Activated naive CD4-positive, alpha-beta T cell treated with anti-CD3 and anti-CD28 coated beads for 36 hours (primary cell): ENCODE results near the gene STAG2. TPM values are rescaled to one million over a fixed set of nuclear protein-coding genes. Genes with fewer than 3 reads are reported as not detected.

ENCODE experiments used
- CTCF ChIA-PET: fragments of 350-600 bp; sonication (Branson Sonifier 250); formaldehyde crosslinking; loops from one replicate; lab custom pipeline; 2021; ENCODE audit warnings: antibody characterized with exemption; lab: Charles Lee
- DNase-seq: peaks from one replicate; pipeline ENCODE4 v3.0.0-alpha.2; 2020
- H3K27ac Mint-ChIP-seq: one replicate; pipeline ENCODE4 v1.8.0; 2021; ENCODE audit warnings: mild to moderate bottlenecking, mixed read lengths
- H3K27me3 Mint-ChIP-seq: one replicate; pipeline ENCODE4 v1.8.0; 2021; ENCODE audit warnings: low read depth, mixed read lengths
- H3K36me3 Mint-ChIP-seq: one replicate; pipeline ENCODE4 v1.8.0; 2021; ENCODE audit warnings: low read depth, mixed read lengths
- H3K4me1 Mint-ChIP-seq: one replicate; pipeline ENCODE4 v1.8.0; 2021; ENCODE audit warnings: low read depth, mixed read lengths
- H3K4me3 Mint-ChIP-seq: one replicate; pipeline ENCODE4 v1.8.0; 2021; ENCODE audit warnings: mild to moderate bottlenecking, moderate library complexity, mixed read lengths
- H3K9me3 Mint-ChIP-seq: one replicate; pipeline ENCODE4 v1.8.0; 2021; ENCODE audit warnings: mixed read lengths
- intact Hi-C: fragments of 100-400 bp; cut with micrococcal nuclease; formaldehyde crosslinking; loops from one replicate; pipeline ENCODE4 v1.15.1; 2023
- total RNA-seq, 2 experiments: library from RNA; stranded (reverse); gene quantifications; one replicate each; pipeline ENCODE4 v1.2.3, GENCODE V29; 2021

The STAG2 gene
- total RNA-seq, 2 experiments from 2014 or later = 84.5 to 86.0 TPM

- H3K9me3 Mint-ChIP-seq = no peaks in the 10 kb centered on the region
- H3K27ac Mint-ChIP-seq = peak overlapping the region; percentile 99
- H3K36me3 Mint-ChIP-seq = peaks cover 10% of the 10 kb centered on the region
- peak; percentile 18 for DNase-seq
- H3K4me3 Mint-ChIP-seq = peak overlapping the region; percentile 96
- H3K4me1 Mint-ChIP-seq = peaks cover 8% of the 10 kb centered on the region
- CTCF ChIA-PET = interaction anchor here (0.9 to 2.6 kb wide), 4 partner anchors 17 to 126 kb away, joined by 3 to 12 read pairs (median 6); no protein-coding TSS in a partner anchor
- H3K27me3 Mint-ChIP-seq = no peaks in the 10 kb centered on the region
- intact Hi-C loops = loop anchor here (1.0 to 5.0 kb wide), 13 partner anchors 17 to 1338 kb away; partner anchors contain the start of genes SH2D1A and XIAP
Measured at GRCh38 chrX:123959281-123960063, 2.0 kb upstream of the STAG2 start.

- Mint-ChIP-seq H3K27me3 (no peaks in the 10 kb centered on the region), H3K4me3 (peak overlapping the region; percentile 96), H3K4me1 (peaks cover 19% of the 10 kb centered on the region), H3K36me3 (peaks cover 10% of the 10 kb centered on the region), H3K9me3 (no peaks in the 10 kb centered on the region), H3K27ac (peak overlapping the region; percentile 99)
- CTCF ChIA-PET = interaction anchor here (0.6 to 1.7 kb wide), 3 partner anchors 11 to 126 kb away, joined by 3 to 8 read pairs (median 3); no protein-coding TSS in a partner anchor
- intact Hi-C loops = loop anchor here (1.0 to 5.0 kb wide), 13 partner anchors 15 to 1336 kb away; partner anchors contain the start of genes SH2D1A and XIAP
- no peak for DNase-seq
Measured at GRCh38 chrX:123960956-123961267, 594 bp upstream of the STAG2 start.

GRCh38 chrX:123962006-123962467 lies 531 bp downstream of the STAG2 start:
- peak overlapping the region; percentile 96 for H3K4me3 Mint-ChIP-seq
- no peaks in the 10 kb centered on the region for H3K27me3 Mint-ChIP-seq
- H3K36me3 Mint-ChIP-seq = peaks cover 10% of the 10 kb centered on the region
- H3K9me3 Mint-ChIP-seq = no peaks in the 10 kb centered on the region
- peak overlapping the region; percentile 99 for H3K27ac Mint-ChIP-seq
- intact Hi-C loops = loop anchor here (2.0 to 5.0 kb wide), 4 partner anchors 49 to 1335 kb away; no protein-coding TSS in a partner anchor
- no peak for DNase-seq
- peaks cover 26% of the 10 kb centered on the region for H3K4me1 Mint-ChIP-seq
- CTCF ChIA-PET = interaction anchor here (1.5 kb wide), 1 partner anchor 56 kb away, joined by 4 read pairs; no protein-coding TSS in a partner anchor

- CTCF ChIA-PET = interaction anchor here (1.5 to 1.6 kb wide), 2 partner anchors 14 to 55 kb away, joined by 4 to 5 read pairs; no protein-coding TSS in a partner anchor
- Mint-ChIP-seq H3K4me3 (peak overlapping the region; percentile 96), H3K9me3 (no peaks in the 10 kb centered on the region), H3K27ac (peak overlapping the region; percentile 99), H3K27me3 (no peaks in the 10 kb centered on the region), H3K4me1 (peaks cover 30% of the 10 kb centered on the region), H3K36me3 (peaks cover 10% of the 10 kb centered on the region)
- DNase-seq = peak; percentile 89
- intact Hi-C loops = loop anchor here (1.0 to 5.0 kb wide), 6 partner anchors 48 to 1334 kb away; no protein-coding TSS in a partner anchor
Measured at GRCh38 chrX:123962794-123963373, 1.4 kb downstream of the STAG2 start.

GRCh38 chrX:123964156-123964834 lies 2.8 kb downstream of the STAG2 start:
- peak overlapping the region; percentile 99 for H3K27ac Mint-ChIP-seq
- CTCF ChIA-PET = interaction anchor here (0.6 to 1.0 kb wide), 2 partner anchors 12 to 42 kb away, joined by 3 to 4 read pairs; no protein-coding TSS in a partner anchor
- H3K4me1 Mint-ChIP-seq = peaks cover 43% of the 10 kb centered on the region
- no peak for DNase-seq
- peak overlapping the region; percentile 96 for H3K4me3 Mint-ChIP-seq
- H3K27me3 Mint-ChIP-seq = no peaks in the 10 kb centered on the region
- no peaks in the 10 kb centered on the region for H3K9me3 Mint-ChIP-seq
- peaks cover 10% of the 10 kb centered on the region for H3K36me3 Mint-ChIP-seq
- intact Hi-C loops = loop anchor here (5.0 kb wide), 3 partner anchors 423 to 1333 kb away; no protein-coding TSS in a partner anchor

- CTCF ChIA-PET = no interaction called here
- Mint-ChIP-seq H3K27me3 (no peaks in the 10 kb centered on the region), H3K4me3 (no peak overlapping the region), H3K4me1 (peaks cover 54% of the 10 kb centered on the region), H3K36me3 (peaks cover 13% of the 10 kb centered on the region), H3K27ac (no peak overlapping the region), H3K9me3 (no peaks in the 10 kb centered on the region)
- intact Hi-C loops = no loop called here
- no peak for DNase-seq
Measured at GRCh38 chrX:123965712-123966111, 4.2 kb downstream of the STAG2 start.

- peaks cover 66% of the 10 kb centered on the region for H3K4me1 Mint-ChIP-seq
- CTCF ChIA-PET = interaction anchor here (1.0 kb wide), 1 partner anchor 9 kb away, joined by 5 read pairs; no protein-coding TSS in a partner anchor
- DNase-seq = no peak
- H3K36me3 Mint-ChIP-seq = peaks cover 7% of the 10 kb centered on the region
- H3K27ac Mint-ChIP-seq = no peak overlapping the region
- H3K27me3 Mint-ChIP-seq = no peaks in the 10 kb centered on the region
- H3K4me3 Mint-ChIP-seq = no peak overlapping the region
- no peaks in the 10 kb centered on the region for H3K9me3 Mint-ChIP-seq
- intact Hi-C loops = no loop called here
Measured at GRCh38 chrX:123967497-123967896, 6.0 kb downstream of the STAG2 start.

- H3K4me3 Mint-ChIP-seq = no peak overlapping the region
- H3K27ac Mint-ChIP-seq = no peak overlapping the region
- CTCF ChIA-PET = interaction anchor here (0.6 to 1.0 kb wide), 2 partner anchors 8 to 128 kb away, joined by 3 to 5 read pairs; no protein-coding TSS in a partner anchor
- no peaks in the 10 kb centered on the region for H3K27me3 Mint-ChIP-seq
- intact Hi-C loops = no loop called here
- no peaks in the 10 kb centered on the region for H3K9me3 Mint-ChIP-seq
- H3K4me1 Mint-ChIP-seq = peaks cover 67% of the 10 kb centered on the region
- peaks cover 4% of the 10 kb centered on the region for H3K36me3 Mint-ChIP-seq
- no peak for DNase-seq
Measured at GRCh38 chrX:123968383-123969050, 7.0 kb downstream of the STAG2 start.

- Mint-ChIP-seq H3K36me3 (peaks cover 2% of the 10 kb centered on the region), H3K4me1 (peaks cover 57% of the 10 kb centered on the region), H3K9me3 (no peaks in the 10 kb centered on the region), H3K27me3 (no peaks in the 10 kb centered on the region), H3K27ac (no peak overlapping the region), H3K4me3 (no peak overlapping the region)
- no peak for DNase-seq
- intact Hi-C loops = no loop called here
- CTCF ChIA-PET = interaction anchor here (0.7 to 1.3 kb wide), 3 partner anchors 11 to 90 kb away, joined by 3 to 4 read pairs (median 3); no protein-coding TSS in a partner anchor
Measured at GRCh38 chrX:123971982-123972381, 10.5 kb downstream of the STAG2 start.

- no peak overlapping the region for H3K27ac Mint-ChIP-seq
- no peaks in the 10 kb centered on the region for H3K9me3 Mint-ChIP-seq
- peaks cover 51% of the 10 kb centered on the region for H3K4me1 Mint-ChIP-seq
- intact Hi-C loops = no loop called here
- CTCF ChIA-PET = no interaction called here
- no peak overlapping the region for H3K4me3 Mint-ChIP-seq
- DNase-seq = no peak
- peaks cover 4% of the 10 kb centered on the region for H3K36me3 Mint-ChIP-seq
- no peaks in the 10 kb centered on the region for H3K27me3 Mint-ChIP-seq
Measured at GRCh38 chrX:123973921-123974320, 12.4 kb downstream of the STAG2 start.

GRCh38 chrX:123975180-123975579 lies 13.7 kb downstream of the STAG2 start:
- intact Hi-C loops = no loop called here
- CTCF ChIA-PET = interaction anchor here (0.6 kb wide), 1 partner anchor 407 kb away, joined by 3 read pairs; no protein-coding TSS in a partner anchor
- Mint-ChIP-seq H3K9me3 (no peaks in the 10 kb centered on the region), H3K4me1 (peaks cover 53% of the 10 kb centered on the region), H3K36me3 (peaks cover 2% of the 10 kb centered on the region), H3K4me3 (no peak overlapping the region), H3K27me3 (no peaks in the 10 kb centered on the region), H3K27ac (no peak overlapping the region)
- DNase-seq = no peak
